Measurements from ENCODE around the gene CKM. TPM values are rescaled to one million over a fixed set of nuclear protein-coding genes. Genes with fewer than 3 reads are reported as not detected.

CKM gene
- total RNA-seq, 4 donors from 2014 or later: 0.27 TPM; not detected in 3

DNA sequence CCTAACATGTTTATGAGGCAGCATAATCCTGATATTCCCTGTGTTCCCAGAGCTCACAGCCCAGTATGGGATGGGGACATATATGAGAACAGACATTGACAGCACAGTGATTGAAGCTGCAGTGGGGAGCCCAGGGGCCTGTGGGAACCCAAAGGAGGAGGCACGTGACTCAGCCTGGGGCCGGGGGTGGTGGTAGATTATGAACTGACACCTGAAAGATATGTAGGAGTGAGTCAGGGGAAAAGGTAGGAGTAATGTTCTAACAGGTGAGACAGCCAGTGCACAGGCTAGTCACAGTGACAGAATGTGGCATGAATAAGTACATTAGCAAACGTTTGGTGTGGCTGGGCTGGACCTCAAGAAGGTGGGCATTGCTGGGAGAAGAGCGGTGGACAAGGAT, 29.0 kb downstream of the CKM start:
- intact Hi-C loops (cut with DNase I): no loop called here
- H3K4me1 ChIP-seq: peaks cover 0 to 4% of the 10 kb centered on the region in 2 donors
- H3K4me3 ChIP-seq (replicated peaks in 1 of 3): no peak overlapping the region
- no peaks in the 10 kb centered on the region for H3K9me3 ChIP-seq
- no peak overlapping the region for H3K27ac ChIP-seq
- no peak for DNase-seq
- peaks cover 5 to 11% of the 10 kb centered on the region in 2 donors for H3K36me3 ChIP-seq
- TF ChIP-seq, protein P1, sequence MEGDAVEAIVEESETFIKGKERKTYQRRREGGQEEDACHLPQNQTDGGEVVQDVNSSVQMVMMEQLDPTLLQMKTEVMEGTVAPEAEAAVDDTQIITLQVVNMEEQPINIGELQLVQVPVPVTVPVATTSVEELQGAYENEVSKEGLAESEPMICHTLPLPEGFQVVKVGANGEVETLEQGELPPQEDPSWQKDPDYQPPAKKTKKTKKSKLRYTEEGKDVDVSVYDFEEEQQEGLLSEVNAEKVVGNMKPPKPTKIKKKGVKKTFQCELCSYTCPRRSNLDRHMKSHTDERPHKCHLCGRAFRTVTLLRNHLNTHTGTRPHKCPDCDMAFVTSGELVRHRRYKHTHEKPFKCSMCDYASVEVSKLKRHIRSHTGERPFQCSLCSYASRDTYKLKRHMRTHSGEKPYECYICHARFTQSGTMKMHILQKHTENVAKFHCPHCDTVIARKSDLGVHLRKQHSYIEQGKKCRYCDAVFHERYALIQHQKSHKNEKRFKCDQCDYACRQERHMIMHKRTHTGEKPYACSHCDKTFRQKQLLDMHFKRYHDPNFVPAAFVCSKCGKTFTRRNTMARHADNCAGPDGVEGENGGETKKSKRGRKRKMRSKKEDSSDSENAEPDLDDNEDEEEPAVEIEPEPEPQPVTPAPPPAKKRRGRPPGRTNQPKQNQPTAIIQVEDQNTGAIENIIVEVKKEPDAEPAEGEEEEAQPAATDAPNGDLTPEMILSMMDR (IDR thresholded peaks at IDR 0.05): no peak
- TF ChIP-seq POLR2A (IDR thresholded peaks at IDR 0.05): no peak
- WGBS, 2 donors: 93 to 97% methylated on average over 4 of the region's 4 CpGs
- no peaks in the 10 kb centered on the region for H3K27me3 ChIP-seq

DNA sequence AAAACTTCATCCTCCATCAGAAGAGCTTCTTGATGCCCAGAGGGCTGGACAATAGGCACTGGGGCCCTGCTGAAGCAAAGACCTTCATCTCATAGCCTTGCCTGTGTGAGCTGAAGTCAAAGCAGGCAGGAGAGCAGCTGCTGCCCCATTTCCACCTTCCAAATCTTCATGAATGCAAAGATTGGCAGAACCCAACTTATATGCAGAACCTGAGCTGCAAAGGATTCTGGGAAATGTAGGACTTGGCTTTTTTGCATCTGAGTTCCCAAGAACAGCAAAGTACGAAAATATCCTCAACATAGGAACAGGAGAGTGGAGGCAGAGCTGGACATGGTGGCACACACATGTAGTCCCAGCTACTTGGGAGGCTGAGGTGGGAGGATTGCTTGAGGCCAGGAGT, 30.8 kb downstream of the CKM start:
- WGBS, 2 donors: 97 to 100% methylated on average over 1 of the region's 1 CpG
- TF ChIP-seq POLR2A (IDR thresholded peaks at IDR 0.05): no peak
- TF ChIP-seq, protein P1 (IDR thresholded peaks at IDR 0.05): no peak
- peaks cover 0 to 4% of the 10 kb centered on the region in 2 donors for H3K4me1 ChIP-seq
- DNase-seq: no peak
- no peak overlapping the region for H3K27ac ChIP-seq
- no peaks in the 10 kb centered on the region for H3K9me3 ChIP-seq
- no peak overlapping the region for H3K4me3 ChIP-seq (replicated peaks in 1 of 3)
- intact Hi-C loops (cut with DNase I): no loop called here
- peaks cover 11 to 16% of the 10 kb centered on the region in 2 donors for H3K36me3 ChIP-seq
- H3K27me3 ChIP-seq: no peaks in the 10 kb centered on the region

DNA sequence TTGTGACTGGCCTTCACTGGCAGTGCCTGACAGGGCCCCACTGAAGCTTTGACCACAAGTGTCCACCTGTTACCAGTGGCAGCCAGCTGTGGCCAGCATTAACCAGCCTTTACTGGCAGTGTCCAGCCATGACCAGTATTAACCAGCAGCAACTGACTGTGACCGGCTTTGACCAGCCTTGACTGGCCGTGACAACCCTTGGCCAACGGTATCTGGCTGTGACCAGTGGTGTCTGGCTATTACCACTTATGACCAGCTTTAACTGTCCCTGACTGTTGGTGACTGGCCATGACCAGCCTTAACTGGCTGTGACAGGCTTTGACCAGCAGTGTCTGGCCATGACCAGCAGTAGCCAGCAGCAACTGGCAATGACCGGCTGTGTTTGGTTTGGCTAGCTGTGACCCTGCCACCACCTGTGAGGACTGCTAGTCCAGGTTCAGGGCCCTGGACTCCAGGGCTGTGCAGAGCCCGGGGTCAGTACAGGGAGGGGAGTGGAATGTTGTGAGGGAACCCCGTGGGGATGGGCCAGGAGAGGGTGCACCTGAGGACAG, 32.2 kb downstream of the CKM start:
- no peak for DNase-seq
- H3K9me3 ChIP-seq: no peaks in the 10 kb centered on the region
- H3K36me3 ChIP-seq: peaks cover 6 to 16% of the 10 kb centered on the region in 2 donors
- no peak overlapping the region for H3K27ac ChIP-seq
- peaks cover 0 to 4% of the 10 kb centered on the region in 2 donors for H3K4me1 ChIP-seq
- H3K27me3 ChIP-seq: no peaks in the 10 kb centered on the region
- intact Hi-C loops (cut with DNase I): no loop called here
- no peak overlapping the region for H3K4me3 ChIP-seq (replicated peaks in 1 of 3)
- TF ChIP-seq, protein P1 (IDR thresholded peaks at IDR 0.05): no peak
- TF ChIP-seq POLR2A (IDR thresholded peaks at IDR 0.05): no peak
- WGBS, 2 donors: 94 to 100% methylated on average over 1 to 4 of the region's 6 CpGs

DNA sequence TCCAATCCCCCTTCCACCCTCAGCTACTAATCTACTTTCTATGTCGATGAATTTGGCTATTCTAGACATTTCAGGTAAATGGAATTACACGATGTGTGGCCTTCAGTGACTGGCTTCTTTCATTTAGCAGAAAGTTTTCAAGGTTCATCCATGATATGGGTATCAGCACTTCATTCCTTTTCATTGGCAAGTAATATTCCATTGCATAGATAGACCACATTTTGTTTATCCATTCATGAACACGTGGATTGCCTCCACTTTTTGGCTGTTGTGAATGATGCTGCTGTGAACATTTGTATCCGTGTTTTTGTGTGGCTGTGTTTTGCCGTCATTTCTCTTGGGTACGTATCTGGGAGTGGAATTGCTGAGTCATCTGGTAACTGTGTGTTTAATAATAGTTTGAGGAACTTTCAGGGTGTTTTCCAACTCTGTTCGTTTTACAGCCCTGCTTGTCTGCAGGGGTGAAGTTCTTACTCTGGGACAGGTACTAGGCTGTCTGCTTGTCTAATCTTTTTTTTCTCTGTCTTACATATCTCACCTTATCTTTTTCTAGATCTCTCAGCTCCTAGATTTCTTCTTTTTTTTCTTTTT, 39.1 kb downstream of the CKM start:
- peaks cover 6 to 18% of the 10 kb centered on the region in 2 donors for H3K36me3 ChIP-seq
- 71 to 83% methylated on average over 7 of the region's 7 CpGs for WGBS, 2 donors
- H3K4me3 ChIP-seq (replicated peaks in 1 of 3): no peak overlapping the region
- H3K9me3 ChIP-seq: no peaks in the 10 kb centered on the region
- intact Hi-C loops (cut with DNase I): no loop called here
- no peaks in the 10 kb centered on the region for H3K27me3 ChIP-seq
- H3K27ac ChIP-seq: no peak overlapping the region
- TF ChIP-seq POLR2A (IDR thresholded peaks at IDR 0.05): no peak
- TF ChIP-seq, protein P1 (IDR thresholded peaks at IDR 0.05): no peak
- H3K4me1 ChIP-seq: no peaks in the 10 kb centered on the region
- DNase-seq: no peak

DNA sequence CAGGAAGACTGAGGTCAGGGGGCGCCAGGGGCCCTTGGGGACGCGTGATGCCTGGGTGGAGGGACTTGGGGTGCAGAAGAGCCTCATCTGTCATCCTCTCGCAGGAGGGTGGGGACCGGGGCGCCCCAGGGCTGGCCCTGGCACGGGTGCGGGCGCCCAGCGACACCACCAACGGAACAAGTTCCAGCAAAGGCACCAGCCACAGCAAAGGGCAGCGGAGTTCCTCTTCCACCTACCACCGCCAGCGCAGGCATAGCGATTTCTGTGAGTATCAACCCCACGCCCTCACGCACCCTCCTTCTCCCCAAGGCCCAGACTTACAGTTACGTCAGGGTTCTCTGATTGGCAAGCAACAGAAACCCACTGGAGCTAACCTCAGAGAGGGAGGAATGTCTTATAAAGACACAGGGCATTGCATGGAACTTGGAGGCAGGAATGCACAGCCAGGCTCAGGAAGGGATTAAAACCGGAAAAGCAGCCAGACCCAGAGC, 42.2 kb downstream of the CKM start:
- 89 to 95% methylated on average over 19 of the region's 19 CpGs for WGBS, 2 donors
- Histone ChIP-seq H3K27me3 (no peaks in the 10 kb centered on the region), H3K27ac (peak overlapping the region in 1 of 3 donors; percentile 2), H3K4me3 (replicated peaks in 1 of 3) (no peak overlapping the region), H3K9me3 (no peaks in the 10 kb centered on the region), H3K36me3 (peaks cover 3 to 17% of the 10 kb centered on the region in 2 donors), H3K4me1 (no peaks in the 10 kb centered on the region)
- intact Hi-C loops (cut with DNase I): no loop called here
- DNase-seq: no peak
- no peak for TF ChIP-seq POLR2A (IDR thresholded peaks at IDR 0.05)
- TF ChIP-seq, protein P1 (IDR thresholded peaks at IDR 0.05): no peak

Measured in thyroid gland (tissue), 4 donors.